Cerebellar cortex (tissue), 1 donor: ENCODE results near the gene UMPS.
A peak's percentile ranks its signal among the peaks of the same experiment; 100 is the strongest.

Source experiments
- DNase-seq: peaks from one replicate; pipeline ENCODE4 v3.0.0-alpha.2; 2015; ENCODE audit warnings: low spot score

The UMPS gene

GRCh38 chr3:124730129-124730940 is at the start of gene UMPS:
Gene UMPS (plus strand): TSS chr3:124730452. CDS start chr3:124730472, 20 bp downstream.
- DNase-seq, result peak; percentile 87

- no peak for DNase-seq
Observed at GRCh38 chr3:124680521-124680920, 49.7 kb upstream of the UMPS start.

- no peak for DNase-seq
Observed at GRCh38 chr3:124682263-124682662, 48.0 kb upstream of the UMPS start.

GRCh38 chr3:124684459-124684858 is 45.8 kb upstream of the UMPS start:
- no peak for DNase-seq

- no peak for DNase-seq
Observed at GRCh38 chr3:124685067-124685466, 45.2 kb upstream of the UMPS start.

DNA sequence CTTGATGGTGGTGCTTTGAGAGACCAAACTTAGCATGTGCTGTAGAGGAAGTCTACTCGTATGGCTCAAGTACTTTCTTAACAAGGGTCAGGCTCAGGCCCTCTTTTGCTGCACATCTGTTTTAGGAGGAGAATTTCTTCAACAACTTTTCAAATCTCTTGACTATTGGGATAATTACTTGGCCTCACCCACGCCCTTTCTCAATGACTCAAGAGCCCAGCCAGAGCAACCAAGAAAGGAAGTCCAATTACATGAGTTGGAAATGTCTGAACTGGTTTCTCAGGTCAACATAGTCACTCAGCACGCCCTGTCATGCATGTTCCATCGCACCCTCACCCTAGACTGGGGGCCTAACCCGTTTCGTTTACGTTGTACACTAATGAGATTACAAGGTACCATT is 44.8 kb upstream of the UMPS start:
- no peak for DNase-seq

GRCh38 chr3:124686028-124686670 is 44.1 kb upstream of the UMPS start:
- DNase-seq, result no peak

DNA sequence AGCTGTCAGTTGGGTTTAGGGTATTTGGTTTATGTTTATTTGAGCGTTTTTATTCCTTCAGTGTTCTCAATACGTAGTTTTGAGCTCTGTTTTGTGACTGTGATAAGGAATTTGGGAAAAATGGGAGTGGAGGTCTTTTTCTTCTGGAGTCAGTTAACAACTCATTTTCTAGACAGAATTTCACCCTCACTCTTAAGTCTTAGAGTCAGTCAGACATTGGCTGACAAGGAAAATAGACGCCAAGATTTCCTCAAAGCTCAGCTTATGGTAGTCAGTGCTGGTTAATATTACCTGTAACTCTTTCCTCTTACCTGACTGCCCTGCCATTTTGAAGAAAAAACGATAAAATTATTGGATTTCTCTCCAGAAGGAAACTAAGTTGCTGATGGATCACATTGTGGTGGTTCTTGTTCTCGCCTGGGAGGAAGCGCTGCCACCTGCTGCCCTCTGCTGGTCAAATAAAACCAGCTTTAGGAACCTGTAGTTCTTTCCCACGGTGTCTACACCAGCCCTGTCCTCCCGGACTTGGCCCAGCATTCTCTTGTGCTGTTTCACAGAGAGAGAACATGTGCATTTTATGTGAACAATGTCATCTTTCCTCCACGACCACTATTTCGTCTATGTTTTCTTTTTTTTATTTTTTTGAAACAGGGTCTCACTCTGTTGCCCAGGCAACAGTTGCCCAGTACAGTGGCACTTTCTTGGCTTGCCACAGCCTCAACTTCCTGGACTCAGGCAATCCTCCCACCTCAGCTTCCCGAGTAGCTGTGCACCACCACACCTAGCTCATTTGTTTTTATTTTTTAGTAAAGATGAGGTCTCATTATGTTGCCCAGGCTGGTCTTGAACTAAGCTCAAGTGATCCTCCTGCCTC is 41.4 kb upstream of the UMPS start:
- DNase-seq, result peak; percentile 66

GRCh38 chr3:124691599-124691998 is 38.7 kb upstream of the UMPS start:
- DNase-seq, result no peak

DNA sequence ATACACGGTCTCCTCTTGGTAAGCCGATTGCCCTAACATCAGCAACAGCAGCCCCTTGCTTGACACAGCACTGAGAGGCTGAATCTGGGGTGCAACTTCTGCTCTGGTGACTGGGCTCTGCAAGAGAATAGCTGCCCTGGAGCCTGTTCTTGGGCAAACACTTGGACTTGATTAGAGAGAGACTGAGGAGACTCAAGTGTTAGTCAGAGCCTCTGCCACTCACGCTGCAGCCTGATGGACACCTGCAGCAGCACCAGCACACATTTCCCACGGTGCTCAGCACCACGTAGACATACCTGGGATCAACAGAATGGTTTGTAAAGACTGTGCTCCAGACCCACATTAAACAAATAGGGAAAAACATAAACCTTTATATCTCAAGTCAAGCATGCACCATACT is 35.8 kb upstream of the UMPS start:
- no peak for DNase-seq

DNA sequence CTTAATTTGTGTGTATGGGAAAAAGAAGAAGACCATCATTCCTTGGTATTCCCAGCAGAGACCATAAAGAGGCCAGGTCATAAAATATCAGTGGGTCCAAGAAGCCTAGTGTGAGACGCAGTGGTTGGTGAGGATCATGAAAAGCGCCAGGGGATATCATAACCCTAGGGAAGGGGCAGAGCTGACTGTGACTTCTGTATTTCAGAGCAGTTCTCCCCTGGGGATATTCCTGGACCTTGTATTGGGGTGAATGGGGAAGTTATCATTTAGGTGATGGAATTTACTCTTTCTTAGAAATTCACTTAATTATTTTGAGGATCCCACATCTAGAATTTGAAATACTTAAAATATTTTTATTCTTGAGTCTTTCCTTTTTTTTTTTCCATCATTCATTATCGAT is 34.9 kb upstream of the UMPS start:
- no peak for DNase-seq

DNA sequence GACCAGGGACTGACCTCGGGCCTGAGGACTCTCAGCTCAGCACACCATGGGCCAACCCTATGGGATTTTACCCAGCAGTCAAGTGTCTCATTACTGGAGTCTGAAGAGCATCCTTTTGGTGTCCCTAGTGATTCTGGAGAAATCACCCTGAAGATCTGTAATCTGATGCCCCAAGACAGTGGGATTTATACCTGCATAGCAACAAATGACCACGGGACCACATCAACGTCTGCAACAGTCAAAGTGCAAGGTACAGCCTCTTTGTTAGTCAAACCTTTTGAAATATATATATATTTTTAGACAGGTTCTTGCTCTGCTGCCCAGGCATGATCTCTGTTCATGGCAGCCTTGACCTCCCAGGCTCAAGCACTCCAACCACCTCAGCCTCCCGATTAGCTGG is 34.2 kb upstream of the UMPS start:
- no peak for DNase-seq

DNA sequence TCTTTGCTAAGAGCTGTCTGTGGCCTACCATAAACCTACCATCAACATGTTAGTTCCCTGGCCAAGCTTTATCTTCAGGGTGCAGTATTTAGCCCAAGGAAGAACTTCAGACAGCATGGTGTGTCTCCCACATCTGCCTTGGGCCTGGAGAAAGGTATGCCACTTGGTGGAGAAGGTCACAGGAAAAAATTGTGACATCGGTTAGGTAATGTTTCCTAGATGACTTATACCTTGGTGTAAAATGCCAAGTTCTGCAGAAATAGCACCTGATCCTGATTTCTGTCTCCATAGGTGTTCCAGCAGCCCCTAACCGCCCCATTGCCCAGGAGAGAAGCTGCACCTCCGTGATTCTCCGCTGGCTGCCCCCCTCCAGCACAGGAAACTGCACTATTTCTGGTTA is 33.0 kb upstream of the UMPS start:
- DNase-seq, result no peak

DNA sequence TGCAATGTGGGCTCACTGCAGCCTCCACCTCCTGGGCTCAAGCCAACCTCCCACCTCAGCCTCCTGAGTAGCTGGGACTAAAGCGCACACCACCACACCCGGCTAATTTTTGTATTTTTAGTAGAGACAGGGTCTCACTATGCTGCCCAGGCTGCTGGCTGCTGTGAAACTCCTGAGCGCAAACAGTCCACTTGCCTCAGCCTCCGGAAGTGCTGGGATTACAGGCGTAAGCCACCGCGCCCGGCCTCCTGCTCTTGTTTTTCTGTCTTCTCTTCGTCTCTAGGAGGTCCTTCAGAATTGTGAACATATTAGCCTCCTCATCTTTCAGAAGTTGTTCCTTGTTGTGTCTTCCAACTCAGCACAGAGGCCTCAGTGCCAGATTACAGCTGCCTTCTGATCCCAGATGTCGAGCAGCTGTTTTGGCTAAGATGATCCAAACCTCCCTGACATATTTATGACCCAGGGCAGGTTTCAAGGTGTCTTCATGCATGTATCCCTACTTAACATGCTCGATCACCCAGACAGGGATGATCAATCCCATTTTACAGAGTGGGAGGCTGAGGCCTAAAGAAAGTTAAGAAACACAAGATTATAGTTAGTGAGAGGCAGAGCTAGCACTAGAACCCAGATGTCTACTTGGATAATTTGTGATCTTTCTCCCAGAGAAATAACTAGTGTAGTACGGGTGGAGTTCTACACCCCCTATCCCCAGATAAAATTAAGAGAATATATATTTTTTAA is 32.1 kb upstream of the UMPS start:
- no peak for DNase-seq

GRCh38 chr3:124699051-124699450 is 31.2 kb upstream of the UMPS start:
- DNase-seq, result no peak

- no peak for DNase-seq
Observed at GRCh38 chr3:124699686-124700396, 30.4 kb upstream of the UMPS start.

GRCh38 chr3:124700880-124701684 is 29.2 kb upstream of the UMPS start:
- DNase-seq, result no peak

DNA sequence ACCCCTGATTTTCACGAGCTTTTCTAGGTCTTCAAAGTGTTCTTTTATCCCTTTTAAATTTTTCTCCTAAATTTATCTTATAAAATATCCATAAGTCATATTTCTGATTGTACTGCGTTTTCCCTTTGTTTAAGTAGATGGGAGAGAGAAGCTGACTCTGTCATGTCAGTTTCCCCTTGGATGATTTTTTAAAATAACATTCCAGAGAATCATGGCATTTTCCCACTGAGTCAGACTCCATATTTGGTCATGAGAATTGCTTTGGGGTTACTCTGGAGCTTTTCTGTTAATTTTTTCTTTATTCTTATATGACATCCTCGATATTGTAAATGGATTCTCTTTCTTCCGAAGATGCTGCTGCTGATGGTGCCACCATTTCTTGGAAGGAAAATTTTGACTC is 28.6 kb upstream of the UMPS start:
- DNase-seq, result no peak

GRCh38 chr3:124702950-124703349 is 27.3 kb upstream of the UMPS start:
- DNase-seq, result no peak

DNA sequence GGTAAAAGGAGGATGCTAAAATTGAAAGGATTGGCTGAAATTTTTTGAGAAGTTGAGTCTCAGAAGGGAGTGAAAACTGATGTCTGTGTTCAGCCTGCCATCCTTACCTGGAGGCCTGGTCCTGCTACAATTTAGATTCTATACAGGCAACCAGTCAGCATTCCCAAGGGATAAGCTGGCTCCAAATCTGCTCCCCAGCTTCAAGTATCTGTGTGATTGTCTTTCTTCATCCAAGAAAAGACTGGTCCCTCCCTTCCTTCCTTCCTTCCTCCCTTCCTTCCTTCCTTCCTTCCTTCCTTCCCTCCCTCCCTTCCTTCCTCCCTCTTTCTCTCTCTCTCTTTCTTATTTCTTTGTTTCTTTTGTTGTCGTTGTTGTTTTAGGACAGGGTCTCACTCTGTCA is 24.7 kb upstream of the UMPS start:
- no peak for DNase-seq
